ENCODE results near the gene OR2V2. TPM values are rescaled to one million over a fixed set of nuclear protein-coding genes. Genes with fewer than 3 reads are reported as not detected.
"Not testable (repeated sequence)": the region's sequence is repeated elsewhere in the genome, so short reads cannot be mapped to it uniquely, and the experiment has no call there.

Gene OR2V2
- total RNA-seq, 1 experiment from 2014 or later, result not detected

GRCh38 chr5:181169459-181170236 is 22.3 kb downstream of the OR2V2 start:
- peak; percentile 68 for DNase-seq (ENCODE audit: low read depth)

- DNase-seq (ENCODE audit: low read depth), result no peak
These were observed 22.9 kb downstream of the OR2V2 start for GRCh38 chr5:181170237-181170825.

- no peak for DNase-seq (ENCODE audit: low read depth)
These were observed 23.6 kb downstream of the OR2V2 start for GRCh38 chr5:181170996-181171395.

- no peak for DNase-seq (ENCODE audit: low read depth)
These were observed 24.4 kb downstream of the OR2V2 start for GRCh38 chr5:181171782-181172181.

GRCh38 chr5:181173027-181173419 is 25.6 kb downstream of the OR2V2 start:
- DNase-seq (ENCODE audit: low read depth), result peak; percentile 50

- peak; percentile 69 for DNase-seq (ENCODE audit: low read depth)
These were observed 26.3 kb downstream of the OR2V2 start for GRCh38 chr5:181173420-181174342.

- DNase-seq (ENCODE audit: low read depth), result no peak
These were observed 29.0 kb downstream of the OR2V2 start for GRCh38 chr5:181176254-181176952.

- DNase-seq (ENCODE audit: low read depth), result not testable (repeated sequence)
These were observed 30.2 kb downstream of the OR2V2 start for GRCh38 chr5:181177559-181177958.

GRCh38 chr5:181181650-181182565 is 34.5 kb downstream of the OR2V2 start:
- peak; percentile 56 for DNase-seq (ENCODE audit: low read depth)

GRCh38 chr5:181182651-181183050 is 35.3 kb downstream of the OR2V2 start:
- DNase-seq (ENCODE audit: low read depth), result no peak

- DNase-seq (ENCODE audit: low read depth), result no peak
These were observed 37.4 kb downstream of the OR2V2 start for GRCh38 chr5:181184845-181185216.

GRCh38 chr5:181185560-181185959 is 38.2 kb downstream of the OR2V2 start:
- DNase-seq (ENCODE audit: low read depth), result no peak

GRCh38 chr5:181186022-181186421 is 38.6 kb downstream of the OR2V2 start:
- DNase-seq (ENCODE audit: low read depth), result no peak

GRCh38 chr5:181186986-181187499 is 39.7 kb downstream of the OR2V2 start:
- no peak for DNase-seq (ENCODE audit: low read depth)

GRCh38 chr5:181187500-181188213 is 40.3 kb downstream of the OR2V2 start:
- peak; percentile 74 for DNase-seq (ENCODE audit: low read depth)

GRCh38 chr5:181188700-181189362 is 41.4 kb downstream of the OR2V2 start:
- peak; percentile 77 for DNase-seq (ENCODE audit: low read depth)

- DNase-seq (ENCODE audit: low read depth), result peak; percentile 34
These were observed 42.1 kb downstream of the OR2V2 start for GRCh38 chr5:181189363-181189961.

GRCh38 chr5:181189962-181190710 is 42.8 kb downstream of the OR2V2 start:
- DNase-seq (ENCODE audit: low read depth), result no peak
